HG03521 (cell line): Measurements from ENCODE around the gene STRA8.

Experiments
- ATAC-seq: cut with Tn5 transposase; IDR thresholded peaks from one replicate; pipeline ENCODE4 v1.9.1; 2021; ENCODE audit warnings: mild to moderate bottlenecking, moderate library complexity; ENCODE audit not compliant: unreplicated experiment

STRA8 gene

DNA sequence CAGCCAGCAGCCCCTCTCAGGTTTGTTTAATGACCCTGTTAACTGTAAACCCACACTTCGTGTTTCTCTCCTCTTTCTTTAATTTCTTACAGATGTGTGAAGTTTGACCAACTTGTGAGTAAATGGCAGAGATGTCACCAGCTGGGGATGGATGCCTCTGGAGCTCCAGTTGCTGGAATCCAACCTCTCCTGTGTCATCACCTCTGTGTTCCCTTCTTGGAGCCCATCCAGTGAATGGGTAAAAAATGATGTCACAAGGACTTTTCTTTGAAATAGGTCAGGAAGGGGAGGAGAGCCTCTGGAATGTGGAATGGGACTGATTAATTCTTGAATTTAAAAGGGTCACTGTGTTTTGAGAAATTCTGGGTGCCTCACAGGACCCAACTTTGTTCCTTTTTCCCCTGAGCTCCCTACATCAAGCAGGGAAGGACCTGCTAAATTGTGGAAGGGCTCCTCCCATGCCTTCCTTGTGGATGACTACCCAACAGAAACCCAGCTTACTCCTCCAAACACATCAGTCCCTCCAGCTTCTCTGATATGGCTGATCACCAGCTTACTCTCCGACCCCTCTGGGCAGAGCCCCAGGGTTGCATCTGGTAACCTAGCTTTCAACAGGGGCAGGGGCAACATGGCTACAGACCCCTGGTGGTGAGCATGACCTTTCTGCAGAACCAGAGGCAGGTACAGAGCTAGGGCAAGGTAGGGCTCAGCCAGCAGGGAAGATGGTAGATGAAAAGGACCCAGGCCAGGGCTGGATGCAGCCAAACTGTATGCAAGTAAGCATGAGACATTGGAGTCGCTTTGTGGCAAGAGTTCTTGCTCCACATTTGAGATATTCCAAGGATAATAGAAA, 67.5 kb downstream of the STRA8 start:
- ATAC-seq: no peak
